Subcutaneous abdominal adipose tissue (tissue), 5 donors: ENCODE data around the gene C9orf72.

Experiments
- H3K27ac ChIP-seq: one replicate; pipeline ENCODE4 v1.7.0; 2013; ENCODE audit warnings: low read depth, mild to moderate bottlenecking, inconsistent platforms, low read length, moderate library complexity
- H3K27me3 ChIP-seq, 5 donors: one replicate each; pipeline ENCODE4 v1.7.0; 2013; ENCODE audit warnings: low read length in 5 of 5, inconsistent platforms in 1 of 5; ENCODE audit not compliant: control insufficient read depth in 5 of 5, insufficient read depth in 4 of 5
- H3K36me3 ChIP-seq, 5 donors: one replicate each; pipeline ENCODE4 v1.7.0; 2013; ENCODE audit warnings: low read length in 5 of 5; ENCODE audit not compliant: control insufficient read depth in 5 of 5, insufficient read depth in 5 of 5
- H3K4me1 ChIP-seq, 5 donors: one replicate each; pipeline ENCODE4 v1.7.0; 2013; ENCODE audit warnings: low read length in 5 of 5, mild to moderate bottlenecking in 3 of 5, moderate library complexity in 1 of 5; ENCODE audit not compliant: control insufficient read depth in 5 of 5, insufficient read depth in 5 of 5
- H3K4me3 ChIP-seq, 5 donors: one replicate each; pipeline ENCODE4 v1.7.0; 2013; ENCODE audit warnings: low read length in 5 of 5, low read depth in 1 of 5
- H3K9ac ChIP-seq, 5 donors: one replicate each; pipeline ENCODE4 v1.7.0; 2013; ENCODE audit warnings: low read length in 5 of 5, mild to moderate bottlenecking in 4 of 5, moderate library complexity in 3 of 5
- H3K9me3 ChIP-seq, 5 donors: one replicate each; pipeline ENCODE4 v1.7.0; 2013; ENCODE audit warnings: low read length in 5 of 5; ENCODE audit not compliant: control insufficient read depth in 5 of 5
- donor health status: healthy.
- donor health status: healthy.
- donor health status: healthy.
- donor health status: healthy.
- donor health status: healthy.

The C9orf72 gene

GRCh38 chr9:27564670-27565069 is 8.6 kb downstream of the C9orf72 start:
- no peak overlapping the region for H3K27ac ChIP-seq
- H3K36me3 ChIP-seq: peaks cover 7 to 29% (median 25%) of the 10 kb centered on the region in 5 donors

GRCh38 chr9:27563738-27564430 is 9.4 kb downstream of the C9orf72 start:
- H3K27me3 ChIP-seq: no peaks in the 10 kb centered on the region
- H3K4me1 ChIP-seq: peaks cover 0 to 16% (median 0%) of the 10 kb centered on the region in 5 donors
- H3K9ac ChIP-seq: no peak overlapping the region
- no peaks in the 10 kb centered on the region for H3K9me3 ChIP-seq
- H3K36me3 ChIP-seq: peaks cover 7 to 35% (median 28%) of the 10 kb centered on the region in 5 donors
- no peak overlapping the region for H3K27ac ChIP-seq
- no peak overlapping the region for H3K4me3 ChIP-seq

More at GRCh38 chr9:27564670-27565069, 8.6 kb downstream of the C9orf72 start:
- no peak overlapping the region for H3K9ac ChIP-seq
- H3K4me1 ChIP-seq: peaks cover 0 to 16% (median 0%) of the 10 kb centered on the region in 5 donors
- no peaks in the 10 kb centered on the region for H3K9me3 ChIP-seq
- H3K4me3 ChIP-seq: no peak overlapping the region
- H3K27me3 ChIP-seq: no peaks in the 10 kb centered on the region

- Histone ChIP-seq H3K4me1 (peaks cover 0 to 16% (median 0%) of the 10 kb centered on the region in 5 donors), H3K9ac (no peak overlapping the region), H3K36me3 (peaks cover 11 to 47% (median 44%) of the 10 kb centered on the region in 5 donors), H3K27me3 (no peaks in the 10 kb centered on the region), H3K9me3 (no peaks in the 10 kb centered on the region), H3K4me3 (no peak overlapping the region), H3K27ac (no peak overlapping the region)
These were observed 11.6 kb downstream of the C9orf72 start for GRCh38 chr9:27561685-27562084.

GRCh38 chr9:27560457-27560856 is 12.8 kb downstream of the C9orf72 start:
- H3K4me1 ChIP-seq: peaks cover 0 to 6% (median 0%) of the 10 kb centered on the region in 5 donors
- no peak overlapping the region for H3K4me3 ChIP-seq
- H3K36me3 ChIP-seq: peaks cover 21 to 53% (median 47%) of the 10 kb centered on the region in 5 donors
- H3K9ac ChIP-seq: no peak overlapping the region
- no peaks in the 10 kb centered on the region for H3K27me3 ChIP-seq
- no peaks in the 10 kb centered on the region for H3K9me3 ChIP-seq
- no peak overlapping the region for H3K27ac ChIP-seq

DNA sequence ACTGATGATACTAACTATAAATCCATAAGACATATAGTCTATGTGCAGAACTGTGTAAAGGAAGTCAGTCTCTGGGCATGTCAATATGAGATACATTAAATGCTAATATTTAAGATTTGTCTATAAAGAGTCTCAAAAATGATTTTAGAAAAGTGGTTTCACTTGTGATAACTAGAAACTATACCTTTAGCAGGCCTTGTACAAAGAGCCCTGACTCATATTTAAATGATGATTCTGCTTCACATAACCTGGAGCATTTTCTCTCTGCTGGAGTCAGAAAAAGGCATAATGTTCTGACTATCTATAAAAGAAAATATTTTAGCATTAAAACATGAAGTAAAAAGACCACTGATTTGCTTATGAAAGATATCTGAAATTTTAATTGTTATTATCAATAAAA is 15.0 kb downstream of the C9orf72 start:
- Histone ChIP-seq H3K4me3 (no peak overlapping the region), H3K9ac (no peak overlapping the region), H3K9me3 (no peaks in the 10 kb centered on the region), H3K27ac (no peak overlapping the region), H3K4me1 (no peaks in the 10 kb centered on the region), H3K27me3 (no peaks in the 10 kb centered on the region), H3K36me3 (peaks cover 27 to 61% (median 52%) of the 10 kb centered on the region in 5 donors)

DNA sequence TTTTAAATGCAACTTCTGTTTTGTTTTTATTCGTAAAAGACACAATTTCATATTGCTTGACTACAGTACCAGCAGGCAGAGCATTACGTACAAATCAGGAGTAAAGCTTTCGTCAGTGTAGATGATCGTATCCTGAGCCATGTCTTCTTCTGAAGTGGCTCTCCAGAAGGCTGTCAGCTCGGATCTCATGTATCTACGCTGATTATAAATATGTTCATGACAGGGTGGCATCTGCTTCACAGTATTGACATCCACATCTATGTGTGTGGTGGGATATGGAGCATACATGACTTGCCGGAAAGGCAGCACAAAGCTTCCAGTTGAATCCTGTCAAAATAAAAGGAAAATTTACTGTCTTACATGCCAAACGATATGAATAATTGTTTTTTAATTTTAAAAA is 16.8 kb downstream of the C9orf72 start:
- H3K36me3 ChIP-seq: peaks cover 29 to 65% (median 58%) of the 10 kb centered on the region in 5 donors
- H3K9me3 ChIP-seq: no peaks in the 10 kb centered on the region
- no peaks in the 10 kb centered on the region for H3K27me3 ChIP-seq
- H3K4me1 ChIP-seq: no peaks in the 10 kb centered on the region
- no peak overlapping the region for H3K9ac ChIP-seq
- no peak overlapping the region for H3K27ac ChIP-seq
- no peak overlapping the region for H3K4me3 ChIP-seq

GRCh38 chr9:27554712-27555111 is 18.6 kb downstream of the C9orf72 start:
- H3K9ac ChIP-seq: no peak overlapping the region
- H3K9me3 ChIP-seq: no peaks in the 10 kb centered on the region
- H3K36me3 ChIP-seq: peaks cover 27 to 55% (median 53%) of the 10 kb centered on the region in 5 donors
- H3K27ac ChIP-seq: no peak overlapping the region
- no peaks in the 10 kb centered on the region for H3K27me3 ChIP-seq
- no peaks in the 10 kb centered on the region for H3K4me1 ChIP-seq
- no peak overlapping the region for H3K4me3 ChIP-seq

- Histone ChIP-seq H3K9ac (no peak overlapping the region), H3K4me1 (no peaks in the 10 kb centered on the region), H3K9me3 (no peaks in the 10 kb centered on the region), H3K27me3 (no peaks in the 10 kb centered on the region), H3K4me3 (no peak overlapping the region), H3K27ac (no peak overlapping the region), H3K36me3 (peaks cover 6 to 42% (median 24%) of the 10 kb centered on the region in 5 donors)
These were observed 24.0 kb downstream of the C9orf72 start for GRCh38 chr9:27549196-27549755.

DNA sequence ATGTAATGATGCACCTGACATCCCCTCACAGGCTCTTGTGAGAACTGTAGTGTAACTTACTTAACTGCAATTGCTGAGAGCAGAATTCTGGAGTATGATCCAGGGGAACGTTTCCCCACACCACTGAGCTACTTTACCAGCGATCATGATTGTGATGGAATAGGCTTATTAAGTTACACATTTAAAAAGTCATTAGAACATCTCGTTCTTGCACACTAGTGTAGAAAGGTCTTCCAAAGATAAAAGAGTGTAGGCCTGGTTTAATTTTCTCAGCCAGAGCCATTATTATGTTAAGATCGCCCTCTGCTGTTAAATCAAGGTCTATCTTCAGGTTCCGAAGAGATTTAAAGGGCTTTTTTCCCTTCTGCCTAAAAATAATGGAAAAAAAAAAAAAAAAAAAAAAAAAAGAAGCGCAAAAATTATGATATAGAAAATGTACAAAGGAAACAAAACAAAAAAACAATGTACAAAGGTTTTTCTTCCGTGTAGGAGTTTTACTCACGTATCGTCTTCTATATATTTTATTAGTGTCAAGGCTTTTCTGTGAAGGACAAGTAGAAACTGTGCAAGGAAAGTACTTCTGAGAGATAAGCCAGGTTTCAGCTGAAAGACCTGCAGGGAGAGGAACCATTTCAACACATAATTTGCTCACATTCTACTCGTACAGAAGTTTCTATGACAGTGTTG is 25.1 kb downstream of the C9orf72 start:
- no peaks in the 10 kb centered on the region for H3K27me3 ChIP-seq
- H3K9ac ChIP-seq: no peak overlapping the region
- no peaks in the 10 kb centered on the region for H3K4me1 ChIP-seq
- H3K9me3 ChIP-seq: no peaks in the 10 kb centered on the region
- no peak overlapping the region for H3K27ac ChIP-seq
- no peak overlapping the region for H3K4me3 ChIP-seq
- peaks cover 2 to 42% (median 23%) of the 10 kb centered on the region in 5 donors for H3K36me3 ChIP-seq

- Histone ChIP-seq H3K9me3 (no peaks in the 10 kb centered on the region), H3K4me1 (peaks cover 0 to 5% (median 0%) of the 10 kb centered on the region in 5 donors), H3K27ac (no peak overlapping the region), H3K36me3 (peaks cover 2 to 24% (median 14%) of the 10 kb centered on the region in 5 donors), H3K4me3 (no peak overlapping the region), H3K9ac (no peak overlapping the region), H3K27me3 (no peaks in the 10 kb centered on the region)
These were observed 27.8 kb downstream of the C9orf72 start for GRCh38 chr9:27545471-27545870.
